HepG2 (cell line): Measurements from ENCODE around the gene COL25A1. TPM values are rescaled to one million over a fixed set of nuclear protein-coding genes. Genes with fewer than 3 reads are reported as not detected.

ENCODE experiments used
- ATAC-seq: fragments of 200-7000 bp; cut with Tn5 transposase; 3 replicates; pipeline ENCODE4 v1.9.1; 2020; ENCODE audit warnings: mild to moderate bottlenecking, moderate library complexity
- BruUV-seq: library from RNA; stranded (reverse); fragments of 400-500 nt; replicated peaks from 2 replicates; lab custom pipeline; 2021; lab: Mats Ljungman, UMichigan
- CTCF ChIA-PET: fragments of 300-600 bp; formaldehyde crosslinking; extraction: SDS; loops from one replicate; lab custom pipeline; 2021; ENCODE audit warnings: low total read pairs, inconsistent platforms, low intra/inter-chr PET ratio; lab: Yijun Ruan, JAX
- POLR2A ChIA-PET: fragments of 350-600 bp; sonication (Branson Sonifier 250); formaldehyde crosslinking; loops from one replicate; lab custom pipeline; 2020; ENCODE audit warnings: antibody characterized with exemption, inconsistent platforms; lab: Yijun Ruan, JAX
- DNase-seq: peaks from one replicate; pipeline ENCODE4 v3.0.0-alpha.2; 2015; ENCODE audit warnings: low spot score
- FAIRE-seq: peaks from 3 replicates; lab custom pipeline; 2011; peaks lifted over from hg19 to GRCh38; lab: Jason Lieb, UNC
- H2AFZ ChIP-seq: one replicate; pipeline ENCODE4 v1.6.1; 2011; ENCODE audit warnings: low read length, inconsistent platforms
- H3K27ac ChIP-seq: fragments of 300-600 bp; 3 replicates; pipeline ENCODE4 v1.8.0; 2011; ENCODE audit warnings: mixed run types, mild to moderate bottlenecking, mixed read lengths, low read length, inconsistent platforms; ENCODE audit not compliant: insufficient read depth; ENCODE audit errors: extremely low read length
- H3K27me3 ChIP-seq, 2 experiments: fragments of 200-600 bp in 1 of 2; 2 replicates in 1 of 2; 3 replicates in 1 of 2; pipeline versions ENCODE4 v1.6.0 to v1.8.0; 2011; ENCODE audit warnings: low read length in 2 of 2, mild to moderate bottlenecking in 2 of 2, moderate library complexity in 2 of 2, inconsistent platforms in 1 of 2; ENCODE audit not compliant: insufficient read depth in 2 of 2, control insufficient read depth in 1 of 2
- H3K36me3 ChIP-seq, 2 experiments: fragments of 200-600 bp in 1 of 2; replicated peaks in 1 of 2; 2 replicates in 1 of 2; 3 replicates in 1 of 2; pipeline versions ENCODE4 v1.5.1 to v1.8.0; 2011; ENCODE audit warnings: low read length in 2 of 2, inconsistent platforms in 1 of 2; ENCODE audit not compliant: insufficient read depth in 2 of 2, control insufficient read depth in 1 of 2
- H3K4me1 ChIP-seq: 2 replicates; pipeline ENCODE4 v1.5.1; 2012; ENCODE audit warnings: low read length, inconsistent platforms; ENCODE audit not compliant: insufficient read depth
- H3K4me2 ChIP-seq: 2 replicates; pipeline ENCODE4 v1.6.0; 2011; ENCODE audit warnings: low read depth, low read length, inconsistent platforms
- H3K4me3 ChIP-seq, 3 experiments: fragments of 200-600 bp in 1 of 3; sonication (generic), shearing (Covaris generic) in 1 of 3; replicated peaks in 1 of 3; 2 replicates each; pipeline ENCODE4 v1.5.1; 2011 to 2016; ENCODE audit warnings: low read length in 3 of 3, inconsistent platforms in 2 of 3, low read depth in 2 of 3, mild to moderate bottlenecking in 2 of 3, control low read depth in 1 of 3, mixed read lengths in 1 of 3; ENCODE audit not compliant: insufficient read depth in 1 of 3
- H3K79me2 ChIP-seq: one replicate; pipeline ENCODE4 v1.6.1; 2011; ENCODE audit warnings: low read length, inconsistent platforms; ENCODE audit not compliant: insufficient read depth
- H3K9ac ChIP-seq: 2 replicates; pipeline ENCODE4 v1.6.0; 2011; ENCODE audit warnings: mild to moderate bottlenecking, low read depth, low read length, inconsistent platforms; ENCODE audit not compliant: insufficient read depth
- H3K9me3 ChIP-seq: 2 replicates; pipeline ENCODE4 v1.5.1; 2012; ENCODE audit warnings: mild to moderate bottlenecking, low read length
- H4K20me1 ChIP-seq: 2 replicates; pipeline ENCODE4 v1.6.0; 2011; ENCODE audit warnings: inconsistent platforms, mild to moderate bottlenecking, low read length, moderate library complexity; ENCODE audit not compliant: insufficient read depth
- CBX5 ChIP-seq: sonication (generic); formaldehyde crosslinking; IDR thresholded peaks from 2 replicates; pipeline ENCODE4 v1.4.0; 2020; ENCODE audit warnings: missing genetic modification reagents, borderline replicate concordance
- EZH2 ChIP-seq: conservative IDR thresholded peaks from 2 replicates; pipeline ENCODE4 v1.6.1; 2012; ENCODE audit warnings: mild to moderate bottlenecking, low read depth, low read length, moderate library complexity
- HOXA3 ChIP-seq: sonication (generic); formaldehyde crosslinking; IDR thresholded peaks from 2 replicates; pipeline ENCODE4 v1.5.0; 2020; ENCODE audit warnings: missing genetic modification reagents
- KMT2A ChIP-seq: sonication (generic); formaldehyde crosslinking; IDR thresholded peaks from 2 replicates; pipeline ENCODE4 v1.4.0; 2020; ENCODE audit warnings: missing genetic modification reagents
- RFX1 ChIP-seq: fragments of 450-650 bp; IDR thresholded peaks from 2 replicates; pipeline ENCODE4 v1.6.1; 2017
- RXRB ChIP-seq: IDR thresholded peaks from 2 replicates; pipeline ENCODE4 v1.6.1; 2016; ENCODE audit warnings: borderline replicate concordance, missing genetic modification reagents, missing compliant biosample characterization
- TAF15 ChIP-seq: fragments of 200-400 bp; formaldehyde crosslinking; IDR thresholded peaks from one replicate; pipeline ENCODE4 v1.6.1; 2018; ENCODE audit warnings: mild to moderate bottlenecking, low read depth, low read length; ENCODE audit not compliant: poor library complexity, severe bottlenecking
- ZKSCAN8 ChIP-seq: IDR thresholded peaks from 2 replicates; pipeline ENCODE4 v1.6.1; 2016; ENCODE audit warnings: borderline replicate concordance, missing genetic modification reagents, missing compliant biosample characterization
- ZNF350 ChIP-seq: sonication (generic); formaldehyde crosslinking; IDR thresholded peaks from 2 replicates; pipeline ENCODE4 v1.4.0; 2020; ENCODE audit warnings: mild to moderate bottlenecking, low read depth, missing genetic modification reagents, borderline replicate concordance
- ZNF557 ChIP-seq: sonication (generic); formaldehyde crosslinking; IDR thresholded peaks from 2 replicates; pipeline ENCODE4 v1.4.0; 2020; ENCODE audit warnings: missing genetic modification reagents
- ZNF615 ChIP-seq: sonication (generic); formaldehyde crosslinking; IDR thresholded peaks from 2 replicates; pipeline ENCODE4 v1.5.0; 2020; ENCODE audit warnings: mild to moderate bottlenecking, missing genetic modification reagents, borderline replicate concordance
- ZNF749 ChIP-seq: sonication (generic); formaldehyde crosslinking; IDR thresholded peaks from 2 replicates; pipeline ENCODE4 v1.8.0; 2022; ENCODE audit warnings: mild to moderate bottlenecking, missing genetic modification reagents, moderate library complexity, borderline replicate concordance
- ZNF772 ChIP-seq: sonication (generic); formaldehyde crosslinking; IDR thresholded peaks from 2 replicates; pipeline ENCODE4 v1.5.0; 2020; ENCODE audit warnings: mild to moderate bottlenecking, missing genetic modification reagents
- ZNF83 ChIP-seq: sonication (generic); formaldehyde crosslinking; IDR thresholded peaks from 2 replicates; pipeline ENCODE4 v1.4.0; 2020; ENCODE audit warnings: missing genetic modification reagents, mild to moderate bottlenecking, borderline replicate concordance
- WGBS: methylation state at CpG from one replicate; pipeline ENCODE4 v1.1.6; 2017; ENCODE audit warnings: low lambda C conversion rate; 5-methylcytosine and 5-hydroxymethylcytosine counted together
- in situ Hi-C: cut with HindIII; loops from 2 replicates; pipeline ENCODE4 v1.10.0; 2017; ENCODE audit warnings: low pct_unique_long_range_greater_than_20kb; ENCODE audit not compliant: extremely low pct_ligation_motif_present
- intact Hi-C: fragments of 100-400 bp; cut with micrococcal nuclease; formaldehyde crosslinking; loops from one replicate; pipeline ENCODE4 v1.10.0; 2022; ENCODE audit not compliant: unreplicated experiment
- polyA plus RNA-seq, 8 experiments: library from polyadenylated mRNA; depleted of rRNA in 3 of 8; stranded (reverse) in 7 of 8; unstranded in 1 of 8; fragments of >200 nt; fragmentation: Illumina TruSeq in 4 of 8; extraction: Trizol in 4 of 8; gene quantifications; 2 replicates each; pipeline versions ENCODE4 v1.2.1 to v1.2.3, GENCODE V29; 2011 to 2016; ENCODE audit warnings: low read depth in 4 of 8, missing spikeins in 1 of 8, mixed read lengths in 1 of 8; ENCODE audit not compliant: insufficient read depth in 1 of 8
- total RNA-seq, 5 experiments: library from RNA; depleted of rRNA; stranded (reverse); fragments of >200 nt; fragmentation: Illumina TruSeq; extraction: Trizol; gene quantifications; 2 replicates each; pipeline ENCODE4 v1.2.3, GENCODE V29; 2016; ENCODE audit warnings: low read depth in 1 of 5
- TF ChIP-seq, protein P1 (sequence below): sonication (generic); formaldehyde crosslinking; IDR thresholded peaks from 2 replicates; pipeline ENCODE4 v1.5.1; 2020; ENCODE audit warnings: mild to moderate bottlenecking, missing genetic modification reagents
- TF ChIP-seq, protein P2 (sequence below), 2 experiments: IDR thresholded peaks; 2 replicates each; pipeline ENCODE4 v1.6.1; 2011 to 2012; ENCODE audit warnings: low read length in 2 of 2, borderline replicate concordance in 1 of 2, low read depth in 1 of 2, mild to moderate bottlenecking in 1 of 2, moderate library complexity in 1 of 2
- TF ChIP-seq, protein P3 (sequence below): sonication (generic); formaldehyde crosslinking; IDR thresholded peaks from 2 replicates; pipeline ENCODE4 v1.4.0; 2020; ENCODE audit warnings: missing genetic modification reagents

Gene COL25A1
- total and polyA plus RNA-seq, 2 of the 13 experiments (the other 11 are each of a cell fraction or from before 2014, with no cell fraction given): not detected

DNA sequence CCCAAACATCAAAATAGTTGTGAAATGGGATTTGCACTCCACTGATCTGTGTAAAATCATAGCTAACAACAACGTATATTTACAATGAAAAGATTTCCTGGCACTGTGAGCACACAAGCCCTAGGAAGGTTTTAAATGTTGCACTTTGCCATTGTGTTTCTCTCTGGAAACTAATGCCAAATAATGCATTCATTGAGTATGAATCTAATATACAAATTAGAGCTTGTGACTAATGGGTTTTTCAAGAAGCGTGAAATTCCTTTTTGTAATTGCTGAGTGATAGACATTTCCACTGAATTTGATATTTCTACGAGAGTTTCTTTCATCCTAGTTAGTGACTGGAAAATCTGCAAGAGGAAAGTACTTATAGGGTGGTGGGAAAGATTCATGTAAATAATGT is 135.9 kb downstream of the COL25A1 start:
- no peak overlapping the region for H3K4me2 ChIP-seq
- no peak overlapping the region for H3K27ac ChIP-seq
- no peak overlapping the region for H3K9ac ChIP-seq
- in situ Hi-C loops: no loop called here
- H3K79me2 ChIP-seq: no peaks in the 10 kb centered on the region
- H3K36me3 ChIP-seq: no peaks in the 10 kb centered on the region
- DNase-seq (no peak), ATAC-seq (no peak)
- no peaks in the 10 kb centered on the region for H3K9me3 ChIP-seq
- H4K20me1 ChIP-seq: no peaks in the 10 kb centered on the region
- intact Hi-C loops: no loop called here
- POLR2A ChIA-PET: no interaction called here
- no peak overlapping the region for H3K4me3 ChIP-seq
- H3K4me1 ChIP-seq: no peaks in the 10 kb centered on the region
- TF ChIP-seq ZNF749 (CRISPR knock-in tag) (no peak), ZNF772 (CRISPR knock-in tag) (no peak), RXRB (CRISPR knock-in tag) (no peak), RFX1 (no peak), ZNF557 (CRISPR knock-in tag) (no peak), ZNF83 (CRISPR knock-in tag) (no peak), CBX5 (CRISPR knock-in tag) (no peak), TAF15 (no peak), ZNF615 (no peak), ZKSCAN8 (CRISPR knock-in tag) (no peak), EZH2 (no peak), HOXA3 (CRISPR knock-in tag) (no peak), KMT2A (no peak), ZNF350 (CRISPR knock-in tag) (no peak)
- TF ChIP-seq, protein P1, sequence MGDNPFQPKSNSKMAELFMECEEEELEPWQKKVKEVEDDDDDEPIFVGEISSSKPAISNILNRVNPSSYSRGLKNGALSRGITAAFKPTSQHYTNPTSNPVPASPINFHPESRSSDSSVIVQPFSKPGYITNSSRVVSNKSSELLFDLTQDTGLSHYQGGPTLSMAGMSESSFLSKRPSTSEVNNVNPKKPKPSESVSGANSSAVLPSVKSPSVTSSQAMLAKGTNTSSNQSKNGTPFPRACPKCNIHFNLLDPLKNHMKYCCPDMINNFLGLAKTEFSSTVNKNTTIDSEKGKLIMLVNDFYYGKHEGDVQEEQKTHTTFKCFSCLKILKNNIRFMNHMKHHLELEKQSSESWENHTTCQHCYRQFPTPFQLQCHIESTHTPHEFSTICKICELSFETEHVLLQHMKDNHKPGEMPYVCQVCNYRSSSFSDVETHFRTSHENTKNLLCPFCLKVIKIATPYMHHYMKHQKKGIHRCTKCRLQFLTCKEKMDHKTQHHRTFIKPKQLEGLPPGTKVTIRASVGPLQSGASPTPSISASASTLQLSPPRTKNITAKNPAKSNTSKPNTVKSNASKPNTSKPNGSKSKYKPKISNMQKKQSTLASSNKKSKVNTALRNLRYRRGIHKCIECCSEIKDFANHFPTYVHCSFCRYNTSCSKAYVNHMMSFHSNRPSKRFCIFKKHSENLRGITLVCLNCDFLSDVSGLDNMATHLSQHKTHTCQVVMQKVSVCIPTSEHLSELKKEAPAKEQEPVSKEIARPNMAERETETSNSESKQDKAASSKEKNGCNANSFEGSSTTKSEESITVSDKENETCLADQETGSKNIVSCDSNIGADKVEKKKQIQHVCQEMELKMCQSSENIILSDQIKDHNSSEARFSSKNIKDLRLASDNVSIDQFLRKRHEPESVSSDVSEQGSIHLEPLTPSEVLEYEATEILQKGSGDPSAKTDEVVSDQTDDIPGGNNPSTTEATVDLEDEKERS (CRISPR knock-in tag): no peak
- TF ChIP-seq, protein P2, sequence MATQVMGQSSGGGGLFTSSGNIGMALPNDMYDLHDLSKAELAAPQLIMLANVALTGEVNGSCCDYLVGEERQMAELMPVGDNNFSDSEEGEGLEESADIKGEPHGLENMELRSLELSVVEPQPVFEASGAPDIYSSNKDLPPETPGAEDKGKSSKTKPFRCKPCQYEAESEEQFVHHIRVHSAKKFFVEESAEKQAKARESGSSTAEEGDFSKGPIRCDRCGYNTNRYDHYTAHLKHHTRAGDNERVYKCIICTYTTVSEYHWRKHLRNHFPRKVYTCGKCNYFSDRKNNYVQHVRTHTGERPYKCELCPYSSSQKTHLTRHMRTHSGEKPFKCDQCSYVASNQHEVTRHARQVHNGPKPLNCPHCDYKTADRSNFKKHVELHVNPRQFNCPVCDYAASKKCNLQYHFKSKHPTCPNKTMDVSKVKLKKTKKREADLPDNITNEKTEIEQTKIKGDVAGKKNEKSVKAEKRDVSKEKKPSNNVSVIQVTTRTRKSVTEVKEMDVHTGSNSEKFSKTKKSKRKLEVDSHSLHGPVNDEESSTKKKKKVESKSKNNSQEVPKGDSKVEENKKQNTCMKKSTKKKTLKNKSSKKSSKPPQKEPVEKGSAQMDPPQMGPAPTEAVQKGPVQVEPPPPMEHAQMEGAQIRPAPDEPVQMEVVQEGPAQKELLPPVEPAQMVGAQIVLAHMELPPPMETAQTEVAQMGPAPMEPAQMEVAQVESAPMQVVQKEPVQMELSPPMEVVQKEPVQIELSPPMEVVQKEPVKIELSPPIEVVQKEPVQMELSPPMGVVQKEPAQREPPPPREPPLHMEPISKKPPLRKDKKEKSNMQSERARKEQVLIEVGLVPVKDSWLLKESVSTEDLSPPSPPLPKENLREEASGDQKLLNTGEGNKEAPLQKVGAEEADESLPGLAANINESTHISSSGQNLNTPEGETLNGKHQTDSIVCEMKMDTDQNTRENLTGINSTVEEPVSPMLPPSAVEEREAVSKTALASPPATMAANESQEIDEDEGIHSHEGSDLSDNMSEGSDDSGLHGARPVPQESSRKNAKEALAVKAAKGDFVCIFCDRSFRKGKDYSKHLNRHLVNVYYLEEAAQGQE (IDR thresholded peaks at IDR 0.05; ENCODE audit: borderline replicate concordance in 1 of 2, low read depth in 1 of 2, low read length in 2 of 2): no peak
- TF ChIP-seq, protein P3, sequence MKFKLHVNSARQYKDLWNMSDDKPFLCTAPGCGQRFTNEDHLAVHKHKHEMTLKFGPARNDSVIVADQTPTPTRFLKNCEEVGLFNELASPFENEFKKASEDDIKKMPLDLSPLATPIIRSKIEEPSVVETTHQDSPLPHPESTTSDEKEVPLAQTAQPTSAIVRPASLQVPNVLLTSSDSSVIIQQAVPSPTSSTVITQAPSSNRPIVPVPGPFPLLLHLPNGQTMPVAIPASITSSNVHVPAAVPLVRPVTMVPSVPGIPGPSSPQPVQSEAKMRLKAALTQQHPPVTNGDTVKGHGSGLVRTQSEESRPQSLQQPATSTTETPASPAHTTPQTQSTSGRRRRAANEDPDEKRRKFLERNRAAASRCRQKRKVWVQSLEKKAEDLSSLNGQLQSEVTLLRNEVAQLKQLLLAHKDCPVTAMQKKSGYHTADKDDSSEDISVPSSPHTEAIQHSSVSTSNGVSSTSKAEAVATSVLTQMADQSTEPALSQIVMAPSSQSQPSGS (CRISPR knock-in tag): no peak
- TF ChIP-seq, all 625 proteins: peak for 0
- H2AFZ ChIP-seq: no peak overlapping the region
- H3K27me3 ChIP-seq: no peaks in the 10 kb centered on the region; a peak in 1 of 5 replicates
- WGBS: 3% methylated on average over 3 of the region's 3 CpGs
- no peak for FAIRE-seq
- CTCF ChIA-PET: no interaction called here
- BruUV-seq: no TSS peak
